HL-60 (cell line): Measurements from ENCODE around the gene GCAT.

Source experiments
- CTCF ChIP-seq: IDR thresholded peaks from one replicate; pipeline ENCODE4 v1.5.1; 2011; ENCODE audit warnings: low read length, control low read depth, inconsistent platforms; ENCODE audit not compliant: insufficient read depth
- GABPA ChIP-seq: IDR thresholded peaks from 2 replicates; pipeline ENCODE4 v1.6.1; 2012; ENCODE audit warnings: low read depth
- POLR2AphosphoS5 ChIP-seq: IDR thresholded peaks from 2 replicates; pipeline ENCODE4 v1.6.1; 2012; ENCODE audit warnings: low read depth
- REST ChIP-seq: IDR thresholded peaks from 2 replicates; pipeline ENCODE4 v1.6.1; 2012; ENCODE audit warnings: low read depth; ENCODE audit not compliant: insufficient replicate concordance
- SPI1 ChIP-seq: IDR thresholded peaks from 2 replicates; pipeline ENCODE4 v1.6.1; 2012; ENCODE audit warnings: low read depth, mild to moderate bottlenecking, borderline replicate concordance

GRCh38 chr22:37815593-37815992 lies 7.9 kb downstream of the GCAT start:
- no peak for TF ChIP-seq CTCF
- no peak for TF ChIP-seq REST
- no peak for TF ChIP-seq POLR2AphosphoS5
- TF ChIP-seq SPI1 = no peak
- no peak for TF ChIP-seq GABPA
